SK-N-SH treated with all-trans-retinoic acid at 6 μM for 48 hours (cell line): ENCODE data around the gene ACIN1.

Experiments used
- ATAC-seq: fragments of 200-7000 bp; cut with Tn5 transposase; 3 replicates; pipeline ENCODE4 v1.9.1; 2020; ENCODE audit warnings: mild to moderate bottlenecking, moderate library complexity
- ARNTL ChIP-seq: fragments of 450-650 bp; formaldehyde crosslinking; IDR thresholded peaks from 2 replicates; pipeline ENCODE4 v1.5.0; 2020; ENCODE audit warnings: low read depth, mild to moderate bottlenecking, moderate library complexity, borderline replicate concordance
- BACH2 ChIP-seq: fragments of 250-450 bp; sonication (Bioruptor Pico); IDR thresholded peaks from 2 replicates; pipeline ENCODE4 v1.9.0; 2021; ENCODE audit warnings: mild to moderate bottlenecking, borderline replicate concordance
- CREB5 ChIP-seq: fragments of 250-450 bp; sonication (Bioruptor Pico); IDR thresholded peaks from 2 replicates; pipeline ENCODE4 v1.5.1; 2020; ENCODE audit warnings: low read depth, mild to moderate bottlenecking, moderate library complexity
- CSDC2 ChIP-seq: fragments of 250-450 bp; sonication (Bioruptor Pico); IDR thresholded peaks from 2 replicates; pipeline ENCODE4 v1.5.0; 2020; ENCODE audit warnings: mild to moderate bottlenecking, moderate library complexity
- CSRNP3 ChIP-seq: fragments of 250-450 bp; sonication (Bioruptor Pico); IDR thresholded peaks from 2 replicates; pipeline ENCODE4 v1.5.1; 2021; ENCODE audit warnings: mild to moderate bottlenecking, moderate library complexity
- ESRRG ChIP-seq: fragments of 250-450 bp; sonication (Bioruptor Pico); IDR thresholded peaks from 2 replicates; pipeline ENCODE4 v1.6.1; 2021; ENCODE audit warnings: mild to moderate bottlenecking
- GLIS3 ChIP-seq: fragments of 250-450 bp; sonication (Bioruptor Pico); IDR thresholded peaks from 2 replicates; pipeline ENCODE4 v1.5.0; 2020; ENCODE audit warnings: mild to moderate bottlenecking, moderate library complexity
- OSR1 ChIP-seq: fragments of 250-450 bp; sonication (Bioruptor Pico); IDR thresholded peaks from 2 replicates; pipeline ENCODE4 v1.8.0; 2022; ENCODE audit warnings: moderate library complexity, mild to moderate bottlenecking, inconsistent platforms
- PATZ1 ChIP-seq: fragments of 250-450 bp; sonication (Bioruptor Pico); IDR thresholded peaks from 2 replicates; pipeline ENCODE4 v1.8.0; 2020; ENCODE audit warnings: mild to moderate bottlenecking, moderate library complexity, borderline replicate concordance
- POU6F1 ChIP-seq: fragments of 250-450 bp; sonication (Bioruptor Pico); IDR thresholded peaks from 2 replicates; pipeline ENCODE4 v1.8.0; 2021; ENCODE audit warnings: low read depth, mild to moderate bottlenecking, moderate library complexity, borderline replicate concordance
- PPARA ChIP-seq: fragments of 250-450 bp; sonication (Bioruptor Pico); IDR thresholded peaks from 2 replicates; pipeline ENCODE4 v1.5.0; 2020; ENCODE audit warnings: mild to moderate bottlenecking, borderline replicate concordance
- RARB ChIP-seq: fragments of 250-450 bp; sonication (Bioruptor Pico); IDR thresholded peaks from 2 replicates; pipeline ENCODE4 v1.8.0; 2021; ENCODE audit warnings: mild to moderate bottlenecking, moderate library complexity
- SNAI2 ChIP-seq: fragments of 250-450 bp; sonication (Bioruptor Pico); IDR thresholded peaks from 2 replicates; pipeline ENCODE4 v1.5.0; 2020; ENCODE audit warnings: mild to moderate bottlenecking, moderate library complexity
- TCF4 ChIP-seq: fragments of 250-450 bp; sonication (Bioruptor Pico); IDR thresholded peaks from 2 replicates; pipeline ENCODE4 v1.8.0; 2021; ENCODE audit warnings: mild to moderate bottlenecking, moderate library complexity, borderline replicate concordance
- TOX ChIP-seq: fragments of 250-450 bp; sonication (Bioruptor Pico); IDR thresholded peaks from 2 replicates; pipeline ENCODE4 v1.8.0; 2021; ENCODE audit warnings: mild to moderate bottlenecking, moderate library complexity, borderline replicate concordance
- TSHZ2 ChIP-seq: fragments of 250-450 bp; sonication (Bioruptor Pico); IDR thresholded peaks from 2 replicates; pipeline ENCODE4 v1.5.0; 2020; ENCODE audit warnings: mild to moderate bottlenecking, moderate library complexity
- ZC3H10 ChIP-seq: fragments of 250-450 bp; sonication (Bioruptor Pico); IDR thresholded peaks from 2 replicates; pipeline ENCODE4 v1.5.1; 2021; ENCODE audit warnings: mild to moderate bottlenecking, moderate library complexity
- ZFP3 ChIP-seq: fragments of 250-450 bp; sonication (Bioruptor Pico); IDR thresholded peaks from 2 replicates; pipeline ENCODE4 v1.5.0; 2020; ENCODE audit warnings: mild to moderate bottlenecking, moderate library complexity
- ZFP30 ChIP-seq: fragments of 450-650 bp; formaldehyde crosslinking; IDR thresholded peaks from 2 replicates; pipeline ENCODE4 v1.5.0; 2022; ENCODE audit warnings: mild to moderate bottlenecking, moderate library complexity
- ZNF565 ChIP-seq: fragments of 450-650 bp; formaldehyde crosslinking; conservative IDR thresholded peaks from 2 replicates; pipeline ENCODE4 v1.5.0; 2020; ENCODE audit warnings: low read depth, mild to moderate bottlenecking, moderate library complexity
- ZNF70 ChIP-seq: fragments of 450-650 bp; formaldehyde crosslinking; IDR thresholded peaks from 2 replicates; pipeline ENCODE4 v1.5.0; 2020; ENCODE audit warnings: mild to moderate bottlenecking, moderate library complexity
- ZNF8 ChIP-seq: fragments of 450-650 bp; formaldehyde crosslinking; IDR thresholded peaks from 2 replicates; pipeline ENCODE4 v1.5.0; 2020; ENCODE audit warnings: mild to moderate bottlenecking, moderate library complexity

Gene ACIN1

GRCh38 chr14:23033801-23034497, 61.0 kb downstream of the ACIN1 start:
- TF ChIP-seq TOX: no peak
- no peak for TF ChIP-seq GLIS3
- no peak for TF ChIP-seq SNAI2
- TF ChIP-seq RARB (CRISPR knock-in tag): no peak
- TF ChIP-seq CSDC2 (CRISPR knock-in tag): no peak
- no peak for TF ChIP-seq ZNF8 (CRISPR knock-in tag)
- TF ChIP-seq TCF4 (CRISPR knock-in tag): no peak
- no peak for TF ChIP-seq ZC3H10 (CRISPR knock-in tag)
- TF ChIP-seq ESRRG (CRISPR knock-in tag): no peak
- no peak for TF ChIP-seq CSRNP3 (CRISPR knock-in tag)
- no peak for TF ChIP-seq ZFP3
- no peak for TF ChIP-seq OSR1 (CRISPR knock-in tag)
- TF ChIP-seq BACH2 (CRISPR knock-in tag): no peak
- no peak for TF ChIP-seq ZNF565
- no peak for TF ChIP-seq ARNTL (CRISPR knock-in tag)
- ATAC-seq: peak; percentile 20; the same call in 2 of the 3 replicates

GRCh38 chr14:23033251-23033727, 61.6 kb downstream of the ACIN1 start:
- no peak for TF ChIP-seq RARB (CRISPR knock-in tag)
- TF ChIP-seq TOX: no peak
- TF ChIP-seq PATZ1 (CRISPR knock-in tag): no peak
- TF ChIP-seq CSDC2 (CRISPR knock-in tag): no peak
- TF ChIP-seq TSHZ2: no peak
- TF ChIP-seq ZFP30 (CRISPR knock-in tag): no peak
- no peak for TF ChIP-seq GLIS3
- TF ChIP-seq TCF4 (CRISPR knock-in tag): no peak
- no peak for TF ChIP-seq ZNF70 (CRISPR knock-in tag)
- no peak for ATAC-seq

- ATAC-seq: no peak
- TF ChIP-seq TCF4 (CRISPR knock-in tag) (no peak), POU6F1 (CRISPR knock-in tag) (no peak), SNAI2 (no peak), ZNF565 (no peak), OSR1 (CRISPR knock-in tag) (no peak), PPARA (CRISPR knock-in tag) (no peak), RARB (CRISPR knock-in tag) (no peak), ZC3H10 (CRISPR knock-in tag) (no peak), TSHZ2 (no peak), PATZ1 (CRISPR knock-in tag) (no peak), ZNF8 (CRISPR knock-in tag) (no peak), CSDC2 (CRISPR knock-in tag) (no peak), BACH2 (CRISPR knock-in tag) (no peak), GLIS3 (no peak), ZFP3 (no peak), TOX (no peak), ARNTL (CRISPR knock-in tag) (no peak), ZFP30 (CRISPR knock-in tag) (no peak), CREB5 (CRISPR knock-in tag) (no peak)
These were observed 64.0 kb downstream of the ACIN1 start for GRCh38 chr14:23030936-23031335.
